Measurements from ENCODE around the gene GLOD4.
"Not testable (repeated sequence)": the region's sequence is repeated elsewhere in the genome, so short reads cannot be mapped to it uniquely, and the experiment has no call there.

Gene GLOD4

GRCh38 chr17:753418-753817 is 28.7 kb downstream of the GLOD4 start:
- Histone ChIP-seq H3K36me3 (ENCODE audit: control insufficient read depth, insufficient read depth, low read length) (no peaks in the 10 kb centered on the region), H3K27me3 (replicated peaks; ENCODE audit: control insufficient read depth, insufficient read depth, low read length, poor library complexity, severe bottlenecking) (no peaks in the 10 kb centered on the region), H3K27ac (ENCODE audit: insufficient read depth, low read length, poor library complexity, severe bottlenecking) (no peak overlapping the region), H3K9me3 (ENCODE audit: control insufficient read depth, low read length) (no peaks in the 10 kb centered on the region), H3K4me1 (ENCODE audit: control insufficient read depth, insufficient read depth, low read length, poor library complexity, severe bottlenecking) (peaks cover 19% of the 10 kb centered on the region), H3K4me3 (ENCODE audit: insufficient read depth, low read depth, low read length, poor library complexity, severe bottlenecking) (no peak overlapping the region)
- no peak for DNase-seq

GRCh38 chr17:752620-753219 is 29.4 kb downstream of the GLOD4 start:
- no peak for DNase-seq
- peak overlapping the region; percentile 91 for H3K4me3 ChIP-seq (ENCODE audit: insufficient read depth, low read depth, low read length, poor library complexity, severe bottlenecking)
- H3K27me3 ChIP-seq (replicated peaks; ENCODE audit: control insufficient read depth, insufficient read depth, low read length, poor library complexity, severe bottlenecking), result no peaks in the 10 kb centered on the region
- peak overlapping the region; percentile 75 for H3K27ac ChIP-seq (ENCODE audit: insufficient read depth, low read length, poor library complexity, severe bottlenecking)
- H3K4me1 ChIP-seq (ENCODE audit: control insufficient read depth, insufficient read depth, low read length, poor library complexity, severe bottlenecking), result peaks cover 19% of the 10 kb centered on the region
- H3K36me3 ChIP-seq (ENCODE audit: control insufficient read depth, insufficient read depth, low read length), result peaks cover under 1% of the 10 kb centered on the region
- no peaks in the 10 kb centered on the region for H3K9me3 ChIP-seq (ENCODE audit: control insufficient read depth, low read length)

- Histone ChIP-seq H3K4me3 (ENCODE audit: insufficient read depth, low read depth, low read length, poor library complexity, severe bottlenecking) (peak within 1 kb of the TSS; percentile 91), H3K4me1 (ENCODE audit: control insufficient read depth, insufficient read depth, low read length, poor library complexity, severe bottlenecking) (peaks cover 19% of the 10 kb centered on the region), H3K9me3 (ENCODE audit: control insufficient read depth, low read length) (no peaks in the 10 kb centered on the region)
Measured at GRCh38 chr17:752002-752619, 30.0 kb downstream of the GLOD4 start, which contains the start of gene GEMIN4. TSS of gene GEMIN4 (minus strand) at chr17:752264. CDS start at chr17:752142, 122 bp downstream.

GRCh38 chr17:751269-752001 is 30.6 kb downstream of the GLOD4 start:
- H3K27me3 ChIP-seq (replicated peaks; ENCODE audit: control insufficient read depth, insufficient read depth, low read length, poor library complexity, severe bottlenecking), result no peaks in the 10 kb centered on the region
- DNase-seq, result peak in 2 of 3 donors; percentile 30 to 34
- peaks cover 13% of the 10 kb centered on the region for H3K36me3 ChIP-seq (ENCODE audit: control insufficient read depth, insufficient read depth, low read length)
- H3K27ac ChIP-seq (ENCODE audit: insufficient read depth, low read length, poor library complexity, severe bottlenecking), result peak overlapping the region; percentile 75
- peak overlapping the region; percentile 91 for H3K4me3 ChIP-seq (ENCODE audit: insufficient read depth, low read depth, low read length, poor library complexity, severe bottlenecking)
- no peaks in the 10 kb centered on the region for H3K9me3 ChIP-seq (ENCODE audit: control insufficient read depth, low read length)
- peaks cover 19% of the 10 kb centered on the region for H3K4me1 ChIP-seq (ENCODE audit: control insufficient read depth, insufficient read depth, low read length, poor library complexity, severe bottlenecking)

More at GRCh38 chr17:752002-752619, 30.0 kb downstream of the GLOD4 start, which contains the start of gene GEMIN4:
- H3K27ac ChIP-seq (ENCODE audit: insufficient read depth, low read length, poor library complexity, severe bottlenecking), result peak within 1 kb of the TSS; percentile 75
- peaks cover 7% of the 10 kb centered on the region for H3K36me3 ChIP-seq (ENCODE audit: control insufficient read depth, insufficient read depth, low read length)
- no peaks in the 10 kb centered on the region for H3K27me3 ChIP-seq (replicated peaks; ENCODE audit: control insufficient read depth, insufficient read depth, low read length, poor library complexity, severe bottlenecking)
- peak; percentile 92 to 94 (median 93) for DNase-seq

- no peak overlapping the region for H3K4me3 ChIP-seq (ENCODE audit: insufficient read depth, low read depth, low read length, poor library complexity, severe bottlenecking)
- no peak overlapping the region for H3K27ac ChIP-seq (ENCODE audit: insufficient read depth, low read length, poor library complexity, severe bottlenecking)
- no peaks in the 10 kb centered on the region for H3K9me3 ChIP-seq (ENCODE audit: control insufficient read depth, low read length)
- no peak for DNase-seq
- no peaks in the 10 kb centered on the region for H3K27me3 ChIP-seq (replicated peaks; ENCODE audit: control insufficient read depth, insufficient read depth, low read length, poor library complexity, severe bottlenecking)
- peaks cover 19% of the 10 kb centered on the region for H3K4me1 ChIP-seq (ENCODE audit: control insufficient read depth, insufficient read depth, low read length, poor library complexity, severe bottlenecking)
- H3K36me3 ChIP-seq (ENCODE audit: control insufficient read depth, insufficient read depth, low read length), result peaks cover 21% of the 10 kb centered on the region
Measured at GRCh38 chr17:750431-751037, 31.5 kb downstream of the GLOD4 start.

GRCh38 chr17:749359-749758 is 32.7 kb downstream of the GLOD4 start:
- H3K4me3 ChIP-seq (ENCODE audit: insufficient read depth, low read depth, low read length, poor library complexity, severe bottlenecking); H3K9me3 ChIP-seq (ENCODE audit: control insufficient read depth, low read length); DNase-seq; H3K27me3 ChIP-seq (replicated peaks; ENCODE audit: control insufficient read depth, insufficient read depth, low read length, poor library complexity, severe bottlenecking); H3K27ac ChIP-seq (ENCODE audit: insufficient read depth, low read length, poor library complexity, severe bottlenecking): not testable (repeated sequence)
- Histone ChIP-seq H3K4me1 (ENCODE audit: control insufficient read depth, insufficient read depth, low read length, poor library complexity, severe bottlenecking) (peaks cover 19% of the 10 kb centered on the region), H3K36me3 (ENCODE audit: control insufficient read depth, insufficient read depth, low read length) (peaks cover 32% of the 10 kb centered on the region)

GRCh38 chr17:748604-749003 is 33.5 kb downstream of the GLOD4 start:
- DNase-seq; H3K27me3 ChIP-seq (replicated peaks; ENCODE audit: control insufficient read depth, insufficient read depth, low read length, poor library complexity, severe bottlenecking); H3K9me3 ChIP-seq (ENCODE audit: control insufficient read depth, low read length); H3K4me3 ChIP-seq (ENCODE audit: insufficient read depth, low read depth, low read length, poor library complexity, severe bottlenecking); H3K27ac ChIP-seq (ENCODE audit: insufficient read depth, low read length, poor library complexity, severe bottlenecking): not testable (repeated sequence)
- Histone ChIP-seq H3K36me3 (ENCODE audit: control insufficient read depth, insufficient read depth, low read length) (peaks cover 37% of the 10 kb centered on the region), H3K4me1 (ENCODE audit: control insufficient read depth, insufficient read depth, low read length, poor library complexity, severe bottlenecking) (peaks cover 19% of the 10 kb centered on the region)

- DNase-seq, result no peak
- Histone ChIP-seq H3K27ac (ENCODE audit: insufficient read depth, low read length, poor library complexity, severe bottlenecking) (no peak overlapping the region), H3K9me3 (ENCODE audit: control insufficient read depth, low read length) (no peaks in the 10 kb centered on the region), H3K36me3 (ENCODE audit: control insufficient read depth, insufficient read depth, low read length) (peaks cover 41% of the 10 kb centered on the region), H3K4me1 (ENCODE audit: control insufficient read depth, insufficient read depth, low read length, poor library complexity, severe bottlenecking) (peaks cover 15% of the 10 kb centered on the region), H3K4me3 (ENCODE audit: insufficient read depth, low read depth, low read length, poor library complexity, severe bottlenecking) (no peak overlapping the region), H3K27me3 (replicated peaks; ENCODE audit: control insufficient read depth, insufficient read depth, low read length, poor library complexity, severe bottlenecking) (no peaks in the 10 kb centered on the region)
Measured at GRCh38 chr17:746783-747629, 35.1 kb downstream of the GLOD4 start.

GRCh38 chr17:746181-746580 is 35.9 kb downstream of the GLOD4 start:
- H3K36me3 ChIP-seq (ENCODE audit: control insufficient read depth, insufficient read depth, low read length), result peaks cover 41% of the 10 kb centered on the region
- H3K9me3 ChIP-seq (ENCODE audit: control insufficient read depth, low read length), result no peaks in the 10 kb centered on the region
- no peaks in the 10 kb centered on the region for H3K27me3 ChIP-seq (replicated peaks; ENCODE audit: control insufficient read depth, insufficient read depth, low read length, poor library complexity, severe bottlenecking)
- peaks cover 11% of the 10 kb centered on the region for H3K4me1 ChIP-seq (ENCODE audit: control insufficient read depth, insufficient read depth, low read length, poor library complexity, severe bottlenecking)
- no peak for DNase-seq
- no peak overlapping the region for H3K4me3 ChIP-seq (ENCODE audit: insufficient read depth, low read depth, low read length, poor library complexity, severe bottlenecking)
- no peak overlapping the region for H3K27ac ChIP-seq (ENCODE audit: insufficient read depth, low read length, poor library complexity, severe bottlenecking)
